Renal cortical epithelial cell (primary cell): Measurements from ENCODE around the gene AFTPH. TPM values are rescaled to one million over a fixed set of nuclear protein-coding genes. Genes with fewer than 3 reads are reported as not detected.

Source experiments
- DNase-seq: peaks from one replicate; pipeline ENCODE4 v3.0.0-alpha.2; 2011; ENCODE audit warnings: low read depth
- total RNA-seq: library from RNA; depleted of rRNA; stranded (reverse); fragments of >200 nt; gene quantifications from 2 replicates; pipeline ENCODE4 v1.2.3, GENCODE V29; 2014

The AFTPH gene
- total RNA-seq, 1 donor from 2014 or later, result 67.2 TPM

GRCh38 chr2:64586054-64586453 lies 61.9 kb downstream of the AFTPH start:
- no peak for DNase-seq

GRCh38 chr2:64586883-64587481 lies 62.9 kb downstream of the AFTPH start:
- DNase-seq, result peak; percentile 66

GRCh38 chr2:64587561-64587960 lies 63.4 kb downstream of the AFTPH start:
- no peak for DNase-seq

GRCh38 chr2:64591188-64591587 lies 67.1 kb downstream of the AFTPH start:
- peak; percentile 15 for DNase-seq

- DNase-seq, result peak; percentile 18
Measured at GRCh38 chr2:64593035-64593655, 69.0 kb downstream of the AFTPH start.

- DNase-seq, result peak; percentile 42
Measured at GRCh38 chr2:64594226-64594989, 70.3 kb downstream of the AFTPH start.

- DNase-seq, result peak; percentile 42
Measured at GRCh38 chr2:64595397-64596176, 71.5 kb downstream of the AFTPH start.

- DNase-seq, result no peak
Measured at GRCh38 chr2:64598226-64598625, 74.1 kb downstream of the AFTPH start.

GRCh38 chr2:64599469-64599868 lies 75.3 kb downstream of the AFTPH start:
- peak; percentile 15 for DNase-seq

GRCh38 chr2:64601034-64601754 lies 77.1 kb downstream of the AFTPH start:
- DNase-seq, result no peak

GRCh38 chr2:64601785-64602391 lies 77.8 kb downstream of the AFTPH start:
- no peak for DNase-seq

- DNase-seq, result no peak
Measured at GRCh38 chr2:64602436-64602835, 78.3 kb downstream of the AFTPH start.

- DNase-seq, result no peak
Measured at GRCh38 chr2:64604155-64604554, 80.0 kb downstream of the AFTPH start.

- DNase-seq, result no peak
Measured at GRCh38 chr2:64605026-64605471, 80.9 kb downstream of the AFTPH start.

GRCh38 chr2:64605991-64606478 lies 81.9 kb downstream of the AFTPH start:
- DNase-seq, result no peak

- DNase-seq, result peak; percentile 93
Measured at GRCh38 chr2:64606479-64607363, 82.6 kb downstream of the AFTPH start.

GRCh38 chr2:64607381-64608304 lies 83.5 kb downstream of the AFTPH start:
- DNase-seq, result no peak

- DNase-seq, result no peak
Measured at GRCh38 chr2:64608867-64609226, 84.7 kb downstream of the AFTPH start.
